ENCODE results near the gene ANKMY1.
"Not testable (repeated sequence)": the region's sequence is repeated elsewhere in the genome, so short reads cannot be mapped to it uniquely, and the experiment has no call there.

ANKMY1 gene

DNA sequence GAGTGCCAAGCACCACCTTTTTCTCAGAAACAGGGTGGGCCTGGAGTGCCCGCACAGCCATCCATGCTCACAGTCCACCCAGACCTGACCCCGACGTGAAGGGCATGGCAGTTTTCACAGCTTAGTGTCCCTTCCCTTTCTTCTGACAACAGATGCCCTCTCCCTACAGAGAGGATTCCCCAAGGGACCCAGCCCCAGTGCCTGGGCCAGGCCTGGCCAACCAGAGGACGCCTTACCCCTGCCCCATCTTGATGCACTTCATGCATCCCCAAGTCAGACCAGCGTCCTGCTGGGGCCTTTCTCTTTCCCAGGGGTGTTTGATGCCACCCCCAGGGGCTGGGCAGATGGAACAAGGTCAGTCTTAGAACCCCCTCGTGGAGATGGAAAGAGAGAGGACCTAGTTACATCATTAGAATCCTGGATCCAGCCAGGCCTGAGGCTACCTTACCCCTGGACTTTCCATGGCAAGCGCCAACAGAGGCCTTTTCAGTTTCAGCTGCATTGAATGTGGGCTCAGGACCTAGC lies 3.8 kb downstream of the ANKMY1 start:
- DNase-seq (ENCODE audit: low spot score in 2 of 2) (no peak), ATAC-seq (ENCODE audit: low read depth) (no peak)
- Mint-ChIP-seq H3K4me1 (peaks cover 22% of the 10 kb centered on the region), H3K36me3 (peaks cover 13% of the 10 kb centered on the region), H3K9me3 (no peaks in the 10 kb centered on the region), H3K27ac (no peak overlapping the region), H3K27me3 (no peaks in the 10 kb centered on the region), H3K4me3 (no peak overlapping the region)

DNA sequence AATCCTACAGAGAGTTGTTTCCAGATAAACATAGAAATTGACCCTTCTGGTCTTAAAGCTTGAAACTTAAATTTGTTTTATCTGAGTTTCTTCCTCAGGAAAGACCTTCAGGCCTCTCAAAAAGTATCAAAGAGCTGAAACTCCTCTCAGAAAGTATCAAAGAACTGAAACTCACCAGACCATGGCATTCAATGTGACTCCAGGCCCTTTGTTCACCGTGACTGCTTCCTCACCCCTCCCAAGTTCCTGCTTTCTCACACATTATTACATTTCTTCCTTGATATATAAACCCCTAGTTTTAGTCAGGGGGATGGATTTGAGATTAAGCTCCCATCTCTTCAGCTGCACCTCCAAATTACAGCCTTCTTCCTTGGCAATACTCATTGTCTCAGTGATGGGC lies 6.0 kb downstream of the ANKMY1 start:
- peaks cover 15% of the 10 kb centered on the region for H3K36me3 Mint-ChIP-seq
- no peak overlapping the region for H3K4me3 Mint-ChIP-seq
- peak overlapping the region; percentile 62 for H3K27ac Mint-ChIP-seq
- peaks cover 2% of the 10 kb centered on the region for H3K9me3 Mint-ChIP-seq
- H3K27me3 Mint-ChIP-seq, result no peaks in the 10 kb centered on the region
- no peak for DNase-seq (ENCODE audit: low spot score in 2 of 2)
- ATAC-seq (ENCODE audit: low read depth), result peak; percentile 51
- H3K4me1 Mint-ChIP-seq, result peaks cover 16% of the 10 kb centered on the region

DNA sequence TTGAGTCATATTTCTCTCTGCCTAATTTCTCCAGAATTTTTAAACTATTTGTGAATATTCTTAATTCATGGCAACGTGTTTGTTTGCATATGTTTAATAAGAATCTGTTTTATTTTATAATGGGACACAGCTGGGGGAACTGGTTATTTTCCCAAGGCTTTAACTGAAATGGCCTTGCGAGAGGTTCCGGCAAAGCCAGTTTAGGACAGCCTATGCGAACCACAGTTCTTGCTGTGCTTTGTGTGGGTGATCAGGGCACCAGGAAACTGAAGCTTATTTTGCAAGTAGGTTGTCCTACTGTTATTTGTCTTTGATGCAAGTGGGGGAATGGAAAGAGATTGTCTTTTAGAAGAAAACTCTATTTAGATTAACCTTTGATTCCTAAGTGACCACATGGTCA lies 6.5 kb downstream of the ANKMY1 start:
- Mint-ChIP-seq H3K27ac (peak overlapping the region; percentile 62), H3K36me3 (peaks cover 17% of the 10 kb centered on the region), H3K9me3 (peaks cover 2% of the 10 kb centered on the region), H3K27me3 (no peaks in the 10 kb centered on the region), H3K4me1 (peaks cover 11% of the 10 kb centered on the region), H3K4me3 (no peak overlapping the region)
- ATAC-seq (ENCODE audit: low read depth) (no peak), DNase-seq (ENCODE audit: low spot score in 2 of 2) (no peak)

DNA sequence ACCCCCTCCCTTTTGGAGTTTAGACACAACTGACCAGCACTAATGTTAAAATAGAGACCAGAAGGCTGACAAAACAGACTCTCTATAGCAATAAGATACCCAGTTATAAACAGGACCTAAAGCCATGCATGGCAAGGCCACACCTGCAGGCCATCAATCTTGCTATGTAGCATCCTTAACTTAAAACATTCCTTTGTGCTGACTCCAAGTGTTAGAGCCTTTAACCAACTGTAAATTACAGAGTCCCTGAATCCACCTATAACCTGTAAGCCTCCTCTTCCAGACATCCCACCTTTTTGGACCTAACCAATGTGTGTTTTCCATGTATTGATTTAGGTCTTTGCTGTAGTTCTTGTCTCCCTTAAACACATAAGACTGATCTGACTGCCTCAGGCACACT lies 17.9 kb downstream of the ANKMY1 start:
- DNase-seq (ENCODE audit: low spot score in 2 of 2) (no peak), ATAC-seq (ENCODE audit: low read depth) (no peak)
- Mint-ChIP-seq H3K4me3 (no peak overlapping the region), H3K27me3 (no peaks in the 10 kb centered on the region), H3K27ac (no peak overlapping the region), H3K4me1 (peaks cover 7% of the 10 kb centered on the region), H3K36me3 (peaks cover 34% of the 10 kb centered on the region), H3K9me3 (no peaks in the 10 kb centered on the region)

DNA sequence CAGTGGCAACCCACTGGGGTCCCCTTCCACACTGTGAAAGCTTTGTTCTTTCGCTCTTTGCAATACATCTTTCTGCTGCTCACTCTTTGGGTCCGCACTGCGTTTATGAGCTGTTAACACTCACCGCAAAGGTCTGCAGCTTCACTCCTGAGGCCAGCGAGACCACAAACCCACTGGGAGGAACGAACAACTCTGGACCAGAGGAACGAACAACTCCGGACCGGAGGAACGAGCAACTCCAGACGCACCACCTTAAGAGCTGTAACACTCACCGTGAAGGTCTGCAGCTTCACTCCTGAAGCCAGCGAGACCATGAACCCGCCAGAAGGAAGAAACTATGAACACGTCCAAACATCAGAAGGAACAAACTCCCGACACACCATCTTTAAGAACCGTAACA lies 18.7 kb downstream of the ANKMY1 start:
- not testable (repeated sequence) for H3K9me3 Mint-ChIP-seq; ATAC-seq (ENCODE audit: low read depth); H3K4me1 Mint-ChIP-seq; DNase-seq (ENCODE audit: low spot score in 2 of 2); H3K27ac Mint-ChIP-seq; H3K27me3 Mint-ChIP-seq; H3K4me3 Mint-ChIP-seq
- peaks cover 38% of the 10 kb centered on the region for H3K36me3 Mint-ChIP-seq

DNA sequence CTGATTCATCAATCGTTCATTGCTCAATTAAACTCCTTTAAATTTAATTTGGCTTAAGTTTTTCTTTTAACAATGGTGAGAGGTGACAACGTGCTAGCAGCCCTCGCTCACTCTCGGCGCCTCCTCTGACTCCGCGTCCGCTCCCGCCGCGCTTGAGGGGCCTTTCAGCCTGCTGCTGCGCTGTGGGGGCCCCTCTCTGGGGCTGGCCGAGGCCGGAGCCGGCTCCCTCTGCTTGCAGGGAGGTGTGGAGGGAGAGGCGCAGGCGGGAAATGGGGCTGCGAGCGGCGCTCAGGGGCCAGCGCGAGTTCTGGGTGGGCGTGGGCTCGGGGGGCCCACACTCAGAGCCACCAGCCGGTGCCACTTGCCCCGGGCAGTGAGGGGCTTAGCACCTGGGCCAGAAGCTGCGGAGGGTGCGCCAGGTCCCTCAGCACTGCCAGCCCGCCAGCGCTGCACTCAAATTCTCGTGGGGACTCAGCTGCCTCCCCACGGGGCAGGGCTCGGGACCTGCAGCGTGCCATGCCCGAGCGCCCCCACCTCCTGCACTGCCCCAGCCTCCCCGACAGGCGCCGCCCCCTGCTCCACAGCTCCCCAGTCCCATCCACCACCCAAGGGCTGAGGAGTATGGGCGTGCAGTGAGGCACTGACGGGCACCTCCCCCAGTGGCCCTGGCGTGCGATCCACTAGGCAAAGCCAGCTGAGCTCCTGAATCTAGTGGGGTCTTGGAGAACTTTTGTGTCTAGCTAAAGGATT lies 19.6 kb downstream of the ANKMY1 start:
- H3K27ac Mint-ChIP-seq, result no peak overlapping the region
- peaks cover 2% of the 10 kb centered on the region for H3K9me3 Mint-ChIP-seq
- no peak overlapping the region for H3K4me3 Mint-ChIP-seq
- no peaks in the 10 kb centered on the region for H3K27me3 Mint-ChIP-seq
- DNase-seq (ENCODE audit: low spot score in 2 of 2) (no peak), ATAC-seq (ENCODE audit: low read depth) (no peak)
- peaks cover 7% of the 10 kb centered on the region for H3K4me1 Mint-ChIP-seq
- H3K36me3 Mint-ChIP-seq, result peaks cover 44% of the 10 kb centered on the region

DNA sequence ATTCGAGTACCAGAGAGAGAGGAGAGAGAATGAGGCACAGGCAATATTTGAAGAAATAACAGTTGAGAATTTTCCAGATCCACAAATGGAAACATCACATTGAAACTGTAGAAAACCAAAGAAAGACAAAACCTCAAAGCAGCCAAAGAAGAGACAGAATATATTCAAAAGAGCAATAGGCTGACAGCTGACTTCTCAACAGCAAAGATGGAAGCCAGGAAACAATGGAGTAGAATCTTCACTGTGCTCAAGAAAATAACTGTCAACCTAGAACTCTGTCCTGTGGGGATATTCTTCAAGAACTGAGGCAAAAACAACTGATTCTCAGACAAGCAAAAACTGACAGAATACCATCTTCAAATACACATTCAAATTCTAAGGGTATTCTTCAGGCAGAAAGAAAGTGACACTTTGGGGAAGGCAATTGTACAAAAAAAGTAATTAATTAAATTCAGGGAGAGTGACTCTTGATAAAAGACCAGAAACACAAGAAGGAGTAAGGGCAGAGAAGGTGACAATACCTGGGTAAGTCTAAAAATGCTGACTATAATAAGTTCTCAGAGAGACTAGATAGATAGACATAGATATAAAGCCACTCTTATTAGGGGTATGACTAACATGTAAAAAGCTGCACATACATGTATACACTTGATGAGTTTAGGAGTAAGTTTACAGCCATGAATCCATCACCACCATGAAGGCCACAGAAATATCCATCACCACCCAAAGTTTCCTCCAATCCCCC lies 25.6 kb downstream of the ANKMY1 start:
- peaks cover 9% of the 10 kb centered on the region for H3K4me1 Mint-ChIP-seq
- DNase-seq (ENCODE audit: low spot score in 2 of 2) (no peak), ATAC-seq (ENCODE audit: low read depth) (no peak)
- H3K9me3 Mint-ChIP-seq, result peaks cover 20% of the 10 kb centered on the region
- H3K4me3 Mint-ChIP-seq, result no peak overlapping the region
- H3K27me3 Mint-ChIP-seq, result no peaks in the 10 kb centered on the region
- no peak overlapping the region for H3K27ac Mint-ChIP-seq
- peaks cover 70% of the 10 kb centered on the region for H3K36me3 Mint-ChIP-seq

DNA sequence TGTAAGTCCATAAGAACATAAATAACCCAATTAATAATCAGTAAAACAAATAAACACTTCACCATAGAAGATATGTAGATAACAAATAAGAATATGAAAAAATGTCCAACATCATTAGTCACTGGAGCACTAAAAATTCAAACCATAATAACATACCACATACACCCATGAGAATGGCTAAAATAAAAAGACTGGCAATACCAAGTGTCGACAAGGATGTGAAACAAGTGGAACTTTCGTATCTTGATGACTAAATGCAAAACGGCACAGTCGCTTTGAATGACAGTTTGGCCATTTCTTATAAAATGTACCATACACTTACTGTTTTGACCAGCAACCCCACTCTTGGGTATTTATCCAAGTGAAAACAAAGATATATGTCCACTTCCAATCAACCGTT lies 26.8 kb downstream of the ANKMY1 start:
- no peak overlapping the region for H3K4me3 Mint-ChIP-seq
- peaks cover 12% of the 10 kb centered on the region for H3K4me1 Mint-ChIP-seq
- peaks cover 25% of the 10 kb centered on the region for H3K9me3 Mint-ChIP-seq
- ATAC-seq (ENCODE audit: low read depth) (no peak), DNase-seq (ENCODE audit: low spot score in 2 of 2) (no peak)
- H3K36me3 Mint-ChIP-seq, result peaks cover 76% of the 10 kb centered on the region
- H3K27ac Mint-ChIP-seq, result no peak overlapping the region
- H3K27me3 Mint-ChIP-seq, result no peaks in the 10 kb centered on the region

DNA sequence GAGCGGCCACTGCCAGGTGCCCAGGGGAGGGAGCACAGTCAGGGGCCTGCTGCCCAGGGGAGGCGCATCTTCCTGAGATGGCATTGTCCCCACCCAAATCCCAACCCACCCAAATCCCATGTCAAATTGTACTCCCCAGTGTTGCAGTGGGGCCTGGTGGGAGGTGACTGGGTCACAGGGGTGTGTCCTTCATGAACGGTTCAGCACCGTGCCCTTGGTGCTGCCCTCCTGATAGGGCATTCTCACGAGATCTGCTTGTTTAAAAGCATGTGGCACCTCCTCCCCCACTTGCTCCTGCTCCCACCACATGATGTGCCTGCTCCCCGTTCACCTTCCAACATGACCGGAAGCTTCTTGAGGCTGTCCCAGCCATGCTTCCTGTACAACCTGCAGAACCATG lies 27.6 kb downstream of the ANKMY1 start:
- Mint-ChIP-seq H3K9me3 (peaks cover 25% of the 10 kb centered on the region), H3K4me1 (peaks cover 12% of the 10 kb centered on the region), H3K27ac (peak overlapping the region; percentile 39), H3K4me3 (no peak overlapping the region), H3K27me3 (no peaks in the 10 kb centered on the region), H3K36me3 (peaks cover 81% of the 10 kb centered on the region)
- ATAC-seq (ENCODE audit: low read depth) (no peak), DNase-seq (ENCODE audit: low spot score in 2 of 2) (peak in 1 of 2 donors; percentile 3)

DNA sequence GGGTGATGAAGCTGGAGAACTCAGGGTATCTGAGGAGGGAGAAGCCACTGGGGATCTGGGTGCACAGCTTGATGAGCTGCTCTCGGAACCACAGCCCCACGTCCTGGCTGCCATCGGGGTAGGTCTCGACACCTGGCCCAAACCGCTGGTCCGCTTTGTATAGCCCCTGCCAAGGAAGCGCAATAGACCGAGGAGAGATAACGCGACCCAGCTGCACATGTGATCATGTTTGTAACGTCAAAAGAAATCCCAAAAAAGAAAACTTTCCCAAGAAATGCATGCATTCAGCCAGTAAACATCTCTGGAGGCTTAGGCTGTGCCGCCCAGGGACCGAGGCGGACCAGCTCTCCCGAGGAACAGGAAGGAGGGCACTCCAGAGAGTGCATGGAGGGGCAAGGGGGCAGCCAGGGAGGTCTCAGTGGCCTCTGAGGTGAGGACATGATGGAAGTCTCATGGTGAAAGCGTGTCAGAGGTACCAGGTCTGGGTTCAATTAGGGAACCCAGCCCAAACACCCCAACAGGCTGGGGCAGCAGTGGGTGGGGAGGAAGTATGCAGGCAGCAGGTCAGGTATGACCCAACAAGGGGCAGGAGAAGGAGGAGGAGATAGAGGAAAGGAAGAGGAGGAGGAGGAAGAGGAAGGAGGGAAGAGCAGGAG lies 28.3 kb downstream of the ANKMY1 start:
- DNase-seq (ENCODE audit: low spot score in 2 of 2) (peak in 1 of 2 donors; percentile 6), ATAC-seq (ENCODE audit: low read depth) (no peak)
- no peak overlapping the region for H3K4me3 Mint-ChIP-seq
- no peaks in the 10 kb centered on the region for H3K27me3 Mint-ChIP-seq
- H3K27ac Mint-ChIP-seq, result peak overlapping the region; percentile 39
- H3K4me1 Mint-ChIP-seq, result peaks cover 12% of the 10 kb centered on the region
- peaks cover 81% of the 10 kb centered on the region for H3K36me3 Mint-ChIP-seq
- peaks cover 25% of the 10 kb centered on the region for H3K9me3 Mint-ChIP-seq

DNA sequence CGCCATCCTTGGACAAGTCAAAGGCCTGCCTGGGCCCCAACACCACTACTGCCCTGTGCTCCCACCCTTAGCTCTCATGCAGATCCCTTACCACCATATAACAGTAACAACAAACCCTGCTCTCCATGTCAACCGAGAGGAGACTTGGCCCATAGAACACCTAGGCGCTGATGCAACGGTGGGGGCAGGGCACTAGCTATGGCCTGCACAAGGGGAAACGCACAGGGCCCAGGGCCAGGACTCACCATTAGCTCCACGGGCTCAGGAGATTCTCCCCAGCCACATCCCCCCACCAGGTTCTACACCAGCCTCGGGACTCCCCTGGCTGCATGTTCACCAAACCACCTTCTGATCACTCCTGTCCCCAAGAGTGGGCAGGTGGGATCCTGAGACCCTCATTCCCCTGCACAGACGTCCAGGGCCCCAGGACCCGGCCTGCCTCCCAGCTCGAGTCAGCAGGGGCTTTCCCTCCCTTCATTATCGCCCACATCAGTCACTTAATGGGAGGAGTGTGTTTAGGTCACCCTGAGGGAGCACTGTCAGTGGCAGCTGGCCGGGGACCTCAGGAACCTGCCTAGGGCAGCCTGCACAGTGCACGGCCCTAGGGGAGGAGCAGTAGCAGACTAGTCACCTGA lies 29.3 kb downstream of the ANKMY1 start:
- Mint-ChIP-seq H3K4me1 (peaks cover 12% of the 10 kb centered on the region), H3K27ac (no peak overlapping the region), H3K36me3 (peaks cover 80% of the 10 kb centered on the region), H3K9me3 (peaks cover 23% of the 10 kb centered on the region), H3K27me3 (no peaks in the 10 kb centered on the region), H3K4me3 (no peak overlapping the region)
- ATAC-seq (ENCODE audit: low read depth) (no peak), DNase-seq (ENCODE audit: low spot score in 2 of 2) (peak in 1 of 2 donors; percentile 6)

DNA sequence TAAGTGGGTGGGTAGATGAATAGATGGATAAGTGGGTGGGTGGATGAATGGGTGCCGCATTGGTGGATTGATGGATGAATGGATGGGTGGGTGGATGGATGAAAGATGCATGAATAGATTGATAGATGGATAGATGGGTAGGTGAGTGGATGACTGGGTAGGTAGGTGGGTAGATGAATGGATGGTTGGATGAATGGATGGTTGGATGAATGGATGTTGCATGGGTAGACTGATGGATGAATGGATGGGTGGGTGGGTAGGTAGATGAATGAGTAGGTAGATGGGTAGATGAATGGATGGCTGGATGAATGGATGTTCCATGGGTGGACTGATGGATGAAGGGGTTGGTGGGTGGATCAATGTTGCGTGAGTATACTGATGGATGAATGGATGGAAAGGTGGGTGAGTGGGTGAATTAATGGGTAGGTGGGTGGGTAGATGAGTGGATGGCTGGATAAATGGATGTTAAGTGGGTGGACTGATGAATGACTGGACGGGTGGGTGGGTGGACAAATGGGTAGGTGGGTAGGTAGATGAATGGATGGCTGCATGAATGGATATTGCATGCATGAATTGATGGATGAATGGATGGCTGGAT lies 30.5 kb downstream of the ANKMY1 start:
- no peak overlapping the region for H3K27ac Mint-ChIP-seq
- no peaks in the 10 kb centered on the region for H3K27me3 Mint-ChIP-seq
- no peak overlapping the region for H3K4me3 Mint-ChIP-seq
- ATAC-seq (ENCODE audit: low read depth) (no peak), DNase-seq (ENCODE audit: low spot score in 2 of 2) (peak in 1 of 2 donors; percentile 2)
- H3K4me1 Mint-ChIP-seq, result peaks cover 12% of the 10 kb centered on the region
- H3K36me3 Mint-ChIP-seq, result peaks cover 78% of the 10 kb centered on the region
- peaks cover 20% of the 10 kb centered on the region for H3K9me3 Mint-ChIP-seq

DNA sequence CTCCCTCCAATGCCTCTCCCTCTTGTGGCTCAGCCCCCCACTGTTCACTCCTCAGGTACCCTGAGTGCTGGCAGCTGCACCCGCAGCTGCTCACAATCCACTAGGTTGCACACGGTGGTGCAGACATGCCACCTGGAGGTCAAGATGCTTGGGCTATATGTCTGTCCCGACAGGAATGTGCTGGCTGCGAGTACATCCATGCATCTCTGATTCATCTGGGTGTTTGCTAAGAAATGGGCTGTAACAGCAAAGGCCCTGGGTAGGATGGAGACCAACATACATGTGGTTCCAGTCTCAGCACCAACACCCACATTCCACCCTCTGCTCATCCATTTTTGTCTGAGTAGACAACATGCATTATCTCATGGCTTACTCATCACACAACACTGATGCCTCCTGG lies 31.3 kb downstream of the ANKMY1 start:
- Mint-ChIP-seq H3K27ac (no peak overlapping the region), H3K9me3 (peaks cover 12% of the 10 kb centered on the region), H3K27me3 (no peaks in the 10 kb centered on the region), H3K36me3 (peaks cover 73% of the 10 kb centered on the region), H3K4me1 (peaks cover 12% of the 10 kb centered on the region), H3K4me3 (no peak overlapping the region)
- DNase-seq (ENCODE audit: low spot score in 2 of 2) (no peak), ATAC-seq (ENCODE audit: low read depth) (no peak)
